ENCODE data around the gene AIFM1.
A peak's percentile ranks its signal among the peaks of the same experiment; 100 is the strongest.

Gene AIFM1

DNA sequence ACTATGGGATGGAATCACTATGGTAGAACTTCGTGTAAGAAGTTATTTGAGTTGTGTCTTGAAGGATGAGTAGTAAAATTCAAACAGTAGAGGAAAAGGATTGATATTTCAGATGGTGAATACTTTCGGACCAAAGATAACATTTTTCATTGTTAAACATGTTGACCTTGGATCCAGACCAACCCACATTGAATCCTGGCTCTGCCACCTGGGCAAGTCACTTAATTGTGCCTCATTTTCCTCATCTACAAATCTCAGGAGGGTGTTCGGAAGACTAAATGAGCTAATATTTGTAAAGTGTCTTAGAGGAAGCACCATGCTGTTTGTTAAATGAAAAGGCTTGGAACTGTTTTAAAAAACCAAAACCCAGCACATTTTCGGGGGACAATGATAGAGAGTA, 1.4 kb upstream of the AIFM1 start:
- DNase-seq = no peak

DNA sequence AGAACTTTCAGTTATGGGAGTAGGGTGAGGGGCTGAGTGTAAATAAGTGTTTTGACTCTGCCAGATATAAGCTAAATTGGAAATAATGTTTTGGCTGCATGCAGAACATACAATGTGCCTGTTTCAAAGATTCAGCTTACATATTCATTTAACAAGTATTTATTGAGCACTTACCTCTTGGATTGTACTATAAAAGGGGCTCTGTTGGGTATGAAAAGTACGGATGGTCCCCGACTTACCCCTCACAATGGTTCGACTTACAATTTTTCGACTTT, 799 bp upstream of the AIFM1 start:
- DNase-seq = no peak

- no peak for DNase-seq
Observed at GRCh38 chrX:130165181-130165702, 399 bp downstream of the AIFM1 start.

GRCh38 chrX:130163398-130163797, 2.2 kb downstream of the AIFM1 start:
- DNase-seq = no peak

DNA sequence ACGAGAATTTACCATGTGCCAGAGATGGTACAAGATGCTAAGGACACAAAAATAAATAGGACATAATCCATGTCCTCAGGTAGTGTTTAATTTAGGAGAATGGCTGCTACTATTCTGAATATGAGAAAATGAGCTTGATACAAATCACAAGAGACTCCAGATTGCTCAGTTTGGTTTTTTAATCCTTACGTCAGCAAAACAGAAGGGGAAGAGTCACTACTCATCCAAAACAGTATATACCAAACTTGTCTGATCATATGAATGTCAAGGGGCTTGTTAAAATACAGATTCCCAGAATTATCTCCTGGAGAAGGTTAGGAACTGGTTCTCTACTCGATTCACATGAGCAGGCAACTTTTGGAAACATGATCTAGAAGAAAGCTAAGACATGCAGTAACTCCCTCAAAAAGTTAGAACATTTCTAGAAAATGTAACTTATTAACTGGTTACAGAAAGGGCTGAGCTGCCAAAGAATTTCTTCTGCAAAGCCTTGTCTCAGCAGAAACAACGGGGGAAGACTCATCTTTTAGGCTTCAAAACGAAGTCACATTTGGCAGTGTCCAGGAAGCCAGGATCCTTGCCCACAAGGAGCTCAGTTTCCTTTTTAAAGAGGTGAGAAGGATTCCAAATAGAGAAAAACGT, 3.4 kb downstream of the AIFM1 start:
- DNase-seq = no peak

- DNase-seq = no peak
Observed at GRCh38 chrX:130159776-130160175, 5.9 kb downstream of the AIFM1 start.

DNA sequence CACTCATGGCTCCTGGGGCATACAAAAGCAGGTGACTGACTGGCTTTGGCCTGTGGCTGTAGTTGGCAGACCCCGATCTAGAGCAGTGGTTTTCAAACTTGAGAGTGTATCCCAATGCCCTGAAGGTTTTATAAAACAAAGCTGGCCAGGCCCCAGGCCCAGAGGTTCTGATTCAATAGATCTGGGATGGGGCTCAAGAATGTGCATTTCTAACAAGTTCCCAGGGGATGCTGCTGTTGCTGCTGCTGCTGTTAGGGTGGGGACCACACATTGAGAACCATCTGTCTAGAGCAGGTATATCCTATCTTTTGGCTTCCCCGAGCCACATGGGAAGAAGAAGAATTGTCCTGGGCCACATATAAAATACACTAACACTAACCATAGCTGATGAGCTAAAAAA, 7.3 kb downstream of the AIFM1 start:
- DNase-seq = no peak

GRCh38 chrX:130155564-130155963, 10.1 kb downstream of the AIFM1 start:
- no peak for DNase-seq

- DNase-seq = no peak
Observed at GRCh38 chrX:130147631-130148030, 18.0 kb downstream of the AIFM1 start.

GRCh38 chrX:130145123-130145522, 20.5 kb downstream of the AIFM1 start:
- no peak for DNase-seq

GRCh38 chrX:130144509-130144908, 21.1 kb downstream of the AIFM1 start:
- no peak for DNase-seq

DNA sequence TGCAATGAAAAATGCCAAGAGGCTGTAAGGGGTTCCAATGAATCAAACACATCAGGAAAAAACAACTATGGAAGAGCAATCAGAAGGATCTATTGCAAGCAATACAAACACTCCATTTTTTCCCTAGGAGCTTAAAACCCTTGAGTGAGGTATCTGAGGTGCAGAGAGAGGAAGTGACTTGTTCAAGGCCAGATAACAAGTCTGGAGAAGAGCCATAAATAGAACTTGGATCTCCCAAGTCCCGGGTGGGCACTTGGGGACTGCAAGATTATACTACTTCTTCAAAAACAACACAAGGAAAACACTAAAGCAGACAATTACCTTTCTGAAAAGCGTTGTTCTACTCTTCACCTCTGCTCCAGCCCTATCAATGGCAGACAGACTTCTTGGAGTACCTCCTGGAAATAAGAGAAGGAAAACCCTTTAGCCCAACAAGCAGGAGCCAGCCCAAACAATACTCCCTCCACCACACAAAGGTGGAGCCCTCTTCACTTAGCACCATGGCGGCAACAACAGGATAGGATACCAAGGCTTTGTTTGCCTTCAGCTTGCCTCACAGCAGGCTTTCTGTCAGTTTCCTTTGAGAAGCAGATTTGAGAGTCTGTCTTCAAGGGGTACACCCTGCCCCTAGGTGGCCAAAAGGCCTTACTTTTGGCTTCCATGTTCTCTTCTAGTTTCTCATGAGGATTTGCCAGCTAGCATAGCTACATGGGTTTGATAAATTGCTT, 26.0 kb downstream of the AIFM1 start:
- DNase-seq = no peak

DNA sequence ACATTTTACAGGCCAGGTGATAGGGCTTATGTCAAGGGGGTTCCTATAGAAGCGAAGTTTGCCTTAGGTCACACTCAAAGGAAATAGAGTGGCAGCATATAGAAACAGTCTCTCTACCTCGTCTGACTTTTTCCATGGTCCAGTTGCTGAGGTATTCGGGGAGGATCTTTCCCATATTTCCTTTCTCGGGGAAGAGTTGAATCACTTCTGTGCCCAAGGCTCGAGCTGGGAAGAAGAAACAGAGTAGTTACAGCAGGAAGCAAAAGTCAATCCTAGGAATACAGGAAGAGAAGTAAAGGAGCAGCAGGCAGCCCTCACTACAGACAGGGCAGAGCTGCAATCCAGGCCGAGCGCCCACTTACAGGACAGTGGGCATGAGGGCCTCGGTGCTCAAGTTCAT, 28.7 kb downstream of the AIFM1 start:
- DNase-seq = no peak

DNA sequence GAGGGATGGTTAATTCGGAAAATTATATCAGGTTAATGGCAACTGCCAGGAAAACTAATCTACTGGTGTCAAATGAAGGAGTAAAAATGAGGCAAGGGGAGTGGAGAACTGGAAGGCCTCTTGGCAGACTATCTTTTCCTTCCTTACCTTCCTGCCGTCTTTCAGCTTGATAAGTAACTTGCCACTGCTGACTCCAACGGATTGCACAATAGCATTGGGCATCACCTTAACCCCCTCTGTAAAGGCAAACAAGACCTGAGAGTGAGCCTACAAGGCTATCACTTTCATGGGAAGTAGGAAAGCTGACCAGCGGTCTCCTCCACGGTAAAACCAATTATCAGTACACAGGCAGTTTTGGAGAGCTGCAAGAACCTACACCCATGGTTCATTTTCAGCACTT, 29.1 kb downstream of the AIFM1 start:
- DNase-seq = no peak

- no peak for DNase-seq
Observed at GRCh38 chrX:130130990-130131389, 34.7 kb downstream of the AIFM1 start.

GRCh38 chrX:130125091-130125874, 40.4 kb downstream of the AIFM1 start:
- DNase-seq = no peak

GRCh38 chrX:130124577-130124976, 41.1 kb downstream of the AIFM1 start:
- no peak for DNase-seq

DNA sequence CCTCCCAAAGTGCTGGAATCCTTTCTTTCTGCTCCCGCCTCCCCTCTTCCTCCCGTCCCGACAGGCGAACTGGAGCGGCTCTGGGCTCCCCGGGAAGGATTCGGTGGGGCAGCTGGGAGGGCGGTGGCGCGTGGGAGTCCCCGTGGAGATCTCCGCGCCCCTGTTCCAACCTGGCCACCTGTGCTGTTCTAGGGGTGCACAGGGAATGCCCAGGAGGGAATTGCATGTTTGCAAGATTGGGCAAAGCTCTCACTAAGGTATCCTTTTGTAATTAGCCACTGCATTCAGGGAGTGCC, 44.2 kb downstream of the AIFM1 start:
- no peak for DNase-seq

DNA sequence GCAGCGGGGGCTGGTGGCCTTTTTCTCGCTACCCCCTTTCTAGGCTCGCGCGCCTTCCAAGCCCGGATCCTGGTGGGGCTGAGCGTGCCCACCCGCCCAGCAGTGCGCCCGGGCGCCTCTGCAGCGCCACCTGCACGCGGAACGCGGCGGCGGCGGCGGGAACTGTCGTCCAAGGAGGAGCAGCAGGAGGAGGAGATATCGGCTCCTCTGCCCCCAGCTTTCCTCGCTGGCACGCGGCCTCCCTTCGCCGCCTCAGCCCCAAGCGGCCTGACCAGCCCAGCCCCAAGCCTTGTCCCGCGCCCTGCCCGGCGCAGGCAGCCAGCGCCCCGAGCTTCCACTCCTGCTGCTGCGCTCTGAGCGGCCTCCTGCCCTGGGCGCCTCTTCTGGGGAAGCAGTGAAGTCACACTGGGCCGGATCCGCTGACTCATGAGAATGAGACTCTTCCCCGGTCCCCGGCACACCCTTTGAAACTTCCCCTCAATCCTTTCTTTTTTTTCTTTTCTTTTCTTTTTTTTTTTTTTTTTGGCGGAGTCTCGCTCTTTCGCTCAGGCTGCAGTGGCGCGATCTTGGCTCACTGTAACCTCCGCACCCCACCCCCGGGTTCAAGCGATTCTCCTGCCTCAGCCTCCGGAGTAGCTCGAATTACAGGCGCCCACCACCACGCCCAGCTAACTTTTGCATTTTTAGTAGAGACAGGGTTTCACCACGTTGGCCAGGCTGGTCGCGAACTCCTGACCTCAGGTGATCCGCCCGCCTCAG, 44.7 kb downstream of the AIFM1 start:
- peak; percentile 60 for DNase-seq

- DNase-seq = no peak
Observed at GRCh38 chrX:130120321-130120731, 45.3 kb downstream of the AIFM1 start.

GRCh38 chrX:130119312-130119898, 46.2 kb downstream of the AIFM1 start:
- DNase-seq = no peak

DNA sequence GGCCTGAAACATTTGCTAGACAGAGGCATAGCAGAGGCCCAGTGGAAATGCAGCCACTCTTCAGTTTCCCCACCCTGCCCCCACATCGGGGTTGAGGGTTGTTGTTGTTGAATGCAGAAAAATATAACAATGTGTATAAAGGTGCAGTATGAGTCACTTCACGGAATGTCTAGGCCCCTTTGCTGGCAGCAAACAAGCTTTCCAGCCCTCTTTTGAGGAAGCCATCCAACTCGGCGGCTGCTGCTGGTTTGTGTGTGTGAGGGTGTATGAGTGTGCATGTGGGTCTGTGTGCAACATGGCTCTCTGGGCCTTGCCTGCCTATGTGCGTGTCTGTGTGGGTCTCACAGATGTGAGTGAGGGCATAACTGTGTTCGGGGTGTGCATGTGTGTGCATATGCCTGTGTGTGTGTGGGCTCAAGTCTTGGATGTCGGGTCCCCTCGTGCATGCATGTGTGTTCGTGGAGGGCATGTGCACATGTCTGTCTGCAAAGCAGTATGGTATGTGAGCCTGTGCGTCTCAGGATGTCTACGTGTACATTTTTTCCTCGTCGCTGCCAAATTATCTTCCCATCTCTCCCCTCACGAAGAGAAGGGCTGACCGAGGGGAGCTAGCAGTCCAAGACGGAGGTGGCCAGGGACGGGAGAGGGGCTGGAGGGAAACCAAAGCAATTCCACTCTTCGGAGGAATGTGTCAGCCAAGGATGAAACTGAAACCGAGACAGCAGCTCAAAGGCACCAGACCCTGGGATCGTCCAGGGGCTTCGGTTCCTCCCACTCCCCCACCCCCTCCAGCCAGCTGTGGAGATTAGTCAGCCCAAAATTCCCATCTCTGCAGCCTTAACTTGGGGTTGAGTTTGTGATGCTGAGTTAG, 47.0 kb downstream of the AIFM1 start:
- DNase-seq = no peak
